B cell (primary cell): ENCODE results near the gene ENOPH1. TPM values are rescaled to one million over a fixed set of nuclear protein-coding genes. Genes with fewer than 3 reads are reported as not detected.

ENCODE experiments used
- ATAC-seq: fragments of 200-7000 bp; cut with Tn5 transposase; one replicate; pipeline ENCODE4 v1.10.0; 2021; ENCODE audit warnings: low read depth, mild to moderate bottlenecking, moderate number of reproducible peaks, moderate library complexity
- CTCF ChIA-PET: fragments of 350-600 bp; sonication (Branson Sonifier 250); formaldehyde crosslinking; loops from one replicate; lab custom pipeline; 2021; ENCODE audit warnings: antibody characterized with exemption, inconsistent platforms; lab: Charles Lee
- POLR2A ChIA-PET: fragments of 350-600 bp; sonication (Branson Sonifier 250); formaldehyde crosslinking; loops from one replicate; lab custom pipeline; 2021; ENCODE audit warnings: antibody characterized with exemption; lab: Charles Lee
- DNase-seq: peaks from one replicate; pipeline ENCODE4 v3.0.0; 2013
- H2AFZ ChIP-seq: 2 replicates; pipeline ENCODE4 v1.6.1; 2012; ENCODE audit warnings: mild to moderate bottlenecking, low read depth, low read length; ENCODE audit not compliant: insufficient read depth, poor library complexity, severe bottlenecking
- H3K27ac ChIP-seq, 2 donors: 1 replicate in 1 of 2; 2 replicates in 1 of 2; pipeline ENCODE4 v1.5.1; 2012 to 2013; ENCODE audit warnings: low read length in 2 of 2, mild to moderate bottlenecking in 2 of 2, moderate library complexity in 1 of 2
- H3K27me3 ChIP-seq, 4 experiments: fragments of 200-600 bp in 1 of 4; sonication (generic) in 1 of 4; replicated peaks in 1 of 4; 1 replicate in 2 of 4; 2 replicates in 2 of 4; pipeline versions ENCODE4 v1.6.1 to v1.7.0; 2013 to 2016; ENCODE audit warnings: low read length in 3 of 4, mild to moderate bottlenecking in 2 of 4, mixed read lengths in 1 of 4, moderate library complexity in 1 of 4; ENCODE audit not compliant: insufficient read depth in 4 of 4, control insufficient read depth in 3 of 4; ENCODE audit errors: control extremely low read depth in 1 of 4
- H3K36me3 ChIP-seq, 2 experiments: replicated peaks in 1 of 2; 1 replicate in 1 of 2; 2 replicates in 1 of 2; pipeline versions ENCODE4 v1.6.1 to v1.7.1; 2013; ENCODE audit warnings: low read length in 1 of 2; ENCODE audit not compliant: insufficient read depth in 2 of 2, control insufficient read depth in 1 of 2; ENCODE audit errors: control extremely low read depth in 1 of 2, extremely low read depth in 1 of 2
- H3K4me1 ChIP-seq, 2 donors: fragments of 200-600 bp in 1 of 2; sonication (generic) in 1 of 2; 1 replicate in 1 of 2; 2 replicates in 1 of 2; pipeline versions ENCODE4 v1.5.1 to v1.6.1; 2013 to 2017; ENCODE audit warnings: low read length in 2 of 2; ENCODE audit not compliant: control insufficient read depth in 2 of 2, insufficient read depth in 2 of 2
- H3K4me2 ChIP-seq: replicated peaks from 2 replicates; pipeline ENCODE3; 2012; ENCODE audit warnings: mild to moderate bottlenecking, low read depth, low read length; ENCODE audit not compliant: poor library complexity, severe bottlenecking
- H3K4me3 ChIP-seq, 5 experiments: fragments of 200-600 bp in 1 of 5; sonication (generic) in 1 of 5; 1 replicate in 3 of 5; 2 replicates in 2 of 5; pipeline versions ENCODE4 v1.5.1 to v1.7.0; 2011 to 2016; ENCODE audit warnings: low read length in 4 of 5, mild to moderate bottlenecking in 4 of 5, low read depth in 2 of 5, control low read depth in 1 of 5, moderate library complexity in 1 of 5; ENCODE audit not compliant: insufficient read depth in 1 of 5; ENCODE audit errors: control extremely low read depth in 1 of 5, extremely low read depth in 1 of 5
- H3K79me2 ChIP-seq: fragments of 200-600 bp; sonication (generic); one replicate; pipeline ENCODE4 v1.6.0; 2016; ENCODE audit warnings: low read length; ENCODE audit not compliant: control insufficient read depth, insufficient read depth
- H3K9ac ChIP-seq: fragments of 200-600 bp; sonication (generic); 2 replicates; pipeline ENCODE4 v1.6.1; 2017; ENCODE audit warnings: mild to moderate bottlenecking, low read length, moderate library complexity
- H3K9me3 ChIP-seq, 3 donors: one replicate each; pipeline versions ENCODE4 v1.6.1 to v1.7.1; 2013; ENCODE audit warnings: low read length in 2 of 3; ENCODE audit not compliant: control insufficient read depth in 2 of 3, insufficient read depth in 1 of 3; ENCODE audit errors: control extremely low read depth in 1 of 3
- H4K20me1 ChIP-seq: 2 replicates; pipeline ENCODE4 v1.6.0; 2012; ENCODE audit warnings: mild to moderate bottlenecking, low read length; ENCODE audit not compliant: insufficient read depth, control insufficient read depth, poor library complexity, severe bottlenecking
- H3K27ac Mint-ChIP-seq: one replicate; pipeline ENCODE4 v1.8.0; 2021; ENCODE audit warnings: mixed read lengths
- H3K27me3 Mint-ChIP-seq: one replicate; pipeline ENCODE4 v1.8.0; 2021; ENCODE audit warnings: mixed read lengths
- H3K4me1 Mint-ChIP-seq: one replicate; pipeline ENCODE4 v1.8.0; 2021; ENCODE audit warnings: mixed read lengths
- H3K4me3 Mint-ChIP-seq: one replicate; pipeline ENCODE4 v1.8.0; 2021; ENCODE audit warnings: mixed read lengths
- H3K9me3 Mint-ChIP-seq: one replicate; pipeline ENCODE4 v1.8.0; 2022; ENCODE audit warnings: mixed read lengths; ENCODE audit not compliant: insufficient read depth
- CTCF ChIP-seq: fragments of 200-600 bp; IDR thresholded peaks from one replicate; pipeline ENCODE4 v1.8.0; 2022; ENCODE audit warnings: antibody characterized with exemption, mild to moderate bottlenecking
- EZH2 ChIP-seq: IDR thresholded peaks from 2 replicates; pipeline ENCODE4 v1.6.1; 2012; ENCODE audit warnings: borderline replicate concordance, low read depth, mild to moderate bottlenecking, moderate library complexity, low read length; ENCODE audit not compliant: insufficient read depth, poor library complexity, severe bottlenecking
- WGBS: methylation state at CpG from one replicate; pipeline ENCODE4 v1.1.5; 2013; ENCODE audit warnings: missing lambda C conversion rate; ENCODE audit not compliant: insufficient coverage; 5-methylcytosine and 5-hydroxymethylcytosine counted together
- intact Hi-C: fragments of 100-400 bp; cut with micrococcal nuclease; formaldehyde crosslinking; loops from one replicate; pipeline ENCODE4 v1.10.0; 2022
- polyA plus RNA-seq: library from polyadenylated mRNA; depleted of rRNA; stranded (reverse); fragments of >200 nt; gene quantifications from 2 replicates; pipeline ENCODE4 v1.2.3, GENCODE V29; 2012
- total RNA-seq, 2 donors: library from RNA; stranded (reverse); fragments of 120-200 nt in 1 of 2; gene quantifications; 1 replicate in 1 of 2; 2 replicates in 1 of 2; pipeline versions ENCODE4 v1.2.3 to v1.2.4, GENCODE V29; 2013 to 2022

The ENOPH1 gene
- total and polyA plus RNA-seq, 2 donors (not counting 1 experiment from before 2014, with no cell fraction given) = 10.9 to 20.2 TPM

GRCh38 chr4:82436130-82436529 lies 5.7 kb downstream of the ENOPH1 start:
- peaks cover 59% of the 10 kb centered on the region for H3K4me1 Mint-ChIP-seq
- H3K4me3 ChIP-seq = no peak overlapping the region
- H3K27ac Mint-ChIP-seq = no peak overlapping the region

GRCh38 chr4:82436780-82437179 lies 6.4 kb downstream of the ENOPH1 start:
- no peak overlapping the region for H3K4me3 ChIP-seq
- no peak overlapping the region for H3K9ac ChIP-seq
- peaks cover 0 to 7% of the 10 kb centered on the region in 2 donors for H3K4me1 ChIP-seq
- ATAC-seq = no peak
- Mint-ChIP-seq H3K4me3 (no peak overlapping the region), H3K27ac (no peak overlapping the region), H3K27me3 (no peaks in the 10 kb centered on the region), H3K4me1 (peaks cover 56% of the 10 kb centered on the region), H3K9me3 (no peaks in the 10 kb centered on the region)
- no peaks in the 10 kb centered on the region for H3K27me3 ChIP-seq
- ChIA-PET CTCF (no interaction called here), POLR2A (no interaction called here)
- no CpG with 5 or more reads among the region's 4 CpGs for WGBS
- no peak for DNase-seq
- H3K36me3 ChIP-seq = peaks cover 0 to 15% of the 10 kb centered on the region in 2 experiments
- H2AFZ ChIP-seq = no peak overlapping the region
- H4K20me1 ChIP-seq = peaks cover 55% of the 10 kb centered on the region
- no peak overlapping the region for H3K27ac ChIP-seq
- TF ChIP-seq CTCF (no peak), EZH2 (no peak)
- intact Hi-C loops = no loop called here
- H3K4me2 ChIP-seq = no peak overlapping the region
- H3K79me2 ChIP-seq = peaks cover 99% of the 10 kb centered on the region
- no peaks in the 10 kb centered on the region for H3K9me3 ChIP-seq

More at GRCh38 chr4:82436130-82436529, 5.7 kb downstream of the ENOPH1 start:
- ATAC-seq (no peak), DNase-seq (no peak)
- intact Hi-C loops = no loop called here
- Histone ChIP-seq H3K27me3 (no peaks in the 10 kb centered on the region), H4K20me1 (peaks cover 56% of the 10 kb centered on the region), H3K4me1 (peaks cover 5 to 14% of the 10 kb centered on the region in 2 donors), H3K9ac (no peak overlapping the region), H3K9me3 (no peaks in the 10 kb centered on the region), H3K79me2 (peaks cover 99% of the 10 kb centered on the region), H3K27ac (no peak overlapping the region), H2AFZ (no peak overlapping the region), H3K4me2 (no peak overlapping the region), H3K36me3 (peaks cover 0 to 15% of the 10 kb centered on the region in 2 experiments)
- 92% methylated on average over 2 of the region's 5 CpGs for WGBS
- TF ChIP-seq EZH2 (no peak), CTCF (no peak)
- Mint-ChIP-seq H3K9me3 (no peaks in the 10 kb centered on the region), H3K27me3 (no peaks in the 10 kb centered on the region), H3K4me3 (no peak overlapping the region)
- CTCF ChIA-PET = no interaction called here
- POLR2A ChIA-PET = no interaction called here
